ENCODE measurements around the gene PLCB1. TPM values are rescaled to one million over a fixed set of nuclear protein-coding genes. Genes with fewer than 3 reads are reported as not detected.

PLCB1 gene
- total and polyA plus RNA-seq, 2 donors (not counting 3 experiments of a cell fraction or from before 2014, with no cell fraction given): 10.2 to 53.4 TPM

GRCh38 chr20:8456765-8457164 lies 324.7 kb downstream of the PLCB1 start:
- Histone ChIP-seq H3K9me3 (replicated peaks; ENCODE audit: control insufficient read depth, insufficient read depth, low read length) (no peaks in the 10 kb centered on the region), H3K4me2 (ENCODE audit: insufficient read depth, low read length) (no peak overlapping the region), H3K9ac (replicated peaks; ENCODE audit: extremely low read depth, insufficient read depth, low read length) (no peak overlapping the region), H4K20me1 (replicated peaks; ENCODE audit: control insufficient read depth, extremely low read depth, insufficient read depth, low read length) (no peaks in the 10 kb centered on the region), H3K36me3 (ENCODE audit: control insufficient read depth in 2 of 2, extremely low read depth in 1 of 2, insufficient read depth in 2 of 2, low read length in 2 of 2) (no peaks in the 10 kb centered on the region), H3K79me2 (ENCODE audit: control insufficient read depth, insufficient read depth, low read length) (no peaks in the 10 kb centered on the region), H3K27me3 (ENCODE audit: control insufficient read depth in 2 of 2, insufficient read depth in 2 of 2, low read length in 2 of 2) (no peaks in the 10 kb centered on the region), H2AFZ (ENCODE audit: low read depth, low read length) (no peak overlapping the region), H3K4me1 (ENCODE audit: control insufficient read depth, extremely low read depth, insufficient read depth, low read length) (no peaks in the 10 kb centered on the region), H3K27ac (ENCODE audit: insufficient read depth, low read depth, low read length) (no peak overlapping the region), H3K4me3 (replicated peaks in 1 of 3; ENCODE audit: insufficient read depth in 1 of 3, low read depth in 1 of 3, low read length in 3 of 3) (no peak overlapping the region), H3K9me1 (replicated peaks; ENCODE audit: control insufficient read depth, extremely low read depth, insufficient read depth, low read length) (no peaks in the 10 kb centered on the region)
- intact Hi-C loops (cut with micrococcal nuclease) (no loop called here), dilution Hi-C loops (cut with MboI; ENCODE audit: extremely low pct_ligation_motif_present, low sequenced_read_pairs) (no loop called here)
- no peak for FAIRE-seq
- DNase-seq (ENCODE audit: low read depth, low spot score): no peak
- TF ChIP-seq MYC (IDR thresholded peaks at IDR 0.05; ENCODE audit: low read depth, low read length) (no peak), FOS (IDR thresholded peaks at IDR 0.05; ENCODE audit: borderline replicate concordance, insufficient read depth, low read length) (no peak), EZH2 (IDR thresholded peaks at IDR 0.05; ENCODE audit: borderline replicate concordance, low read depth, low read length, severe bottlenecking) (no peak), CTCF (IDR thresholded peaks at IDR 0.05; ENCODE audit: extremely low read depth in 1 of 2, insufficient read depth in 1 of 2, low read depth in 1 of 2, low read length in 2 of 2) (no peak), GATA2 (IDR thresholded peaks at IDR 0.05; ENCODE audit: insufficient read depth, insufficient read length, low read depth, low read length) (no peak), POLR2A (IDR thresholded peaks at IDR 0.05; ENCODE audit: low read depth, low read length) (no peak), POLR2AphosphoS5 (IDR thresholded peaks at IDR 0.05; ENCODE audit: insufficient read depth, low read depth, low read length) (no peak), JUN (IDR thresholded peaks at IDR 0.05; ENCODE audit: borderline replicate concordance, insufficient read depth, insufficient read length, low read depth) (no peak)
- TF ChIP-seq, protein P1, sequence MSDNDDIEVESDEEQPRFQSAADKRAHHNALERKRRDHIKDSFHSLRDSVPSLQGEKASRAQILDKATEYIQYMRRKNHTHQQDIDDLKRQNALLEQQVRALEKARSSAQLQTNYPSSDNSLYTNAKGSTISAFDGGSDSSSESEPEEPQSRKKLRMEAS (IDR thresholded peaks at IDR 0.05; ENCODE audit: insufficient read depth, insufficient read length): no peak
- BruUV-seq (replicated peaks): no TSS peak
- POLR2A ChIA-PET: no interaction called here
- CTCF ChIA-PET: no interaction called here
